HepG2 (cell line): ENCODE results near the gene ADGRG6. TPM values are rescaled to one million over a fixed set of nuclear protein-coding genes. Genes with fewer than 3 reads are reported as not detected.

ENCODE experiments used
- CBFB ChIP-seq: sonication (generic); formaldehyde crosslinking; IDR thresholded peaks from 2 replicates; pipeline ENCODE4 v1.4.0; 2020; ENCODE audit warnings: missing genetic modification reagents
- GABPA ChIP-seq, 2 experiments: IDR thresholded peaks; 2 replicates each; pipeline ENCODE4 v1.6.1; 2011 to 2016; ENCODE audit warnings: low read depth in 2 of 2, low read length in 1 of 2, missing biosample characterization in 1 of 2, missing genetic modification characterization in 1 of 2
- HOXD1 ChIP-seq: sonication (generic); formaldehyde crosslinking; IDR thresholded peaks from 2 replicates; pipeline ENCODE4 v1.5.0; 2020; ENCODE audit warnings: missing genetic modification reagents
- JUNB ChIP-seq: sonication (generic); formaldehyde crosslinking; IDR thresholded peaks from 2 replicates; pipeline ENCODE4 v1.8.0; 2022; ENCODE audit warnings: missing genetic modification reagents, mild to moderate bottlenecking, borderline replicate concordance
- PCBP1 ChIP-seq: fragments of 200-400 bp; formaldehyde crosslinking; IDR thresholded peaks from 2 replicates; pipeline ENCODE4 v1.6.1; 2017; ENCODE audit warnings: mild to moderate bottlenecking, low read depth, low read length, borderline replicate concordance
- PCBP2 ChIP-seq: fragments of 200-400 bp; formaldehyde crosslinking; optimal IDR thresholded peaks from 2 replicates; pipeline ENCODE3; 2018; ENCODE audit warnings: low read length, low read depth; ENCODE audit not compliant: poor library complexity, severe bottlenecking
- POLR2G ChIP-seq: fragments of 200-400 bp; formaldehyde crosslinking; IDR thresholded peaks from 2 replicates; pipeline ENCODE4 v1.6.1; 2018; ENCODE audit warnings: mild to moderate bottlenecking, low read depth, low read length, moderate library complexity
- PPARG ChIP-seq: conservative IDR thresholded peaks from 2 replicates; pipeline ENCODE4 v1.6.1; 2016; ENCODE audit warnings: missing biosample characterization, missing genetic modification reagents
- SIN3B ChIP-seq: fragments of 150-350 bp; IDR thresholded peaks from 2 replicates; pipeline ENCODE4 v1.6.1; 2014; ENCODE audit warnings: low read length
- SMC3 ChIP-seq: IDR thresholded peaks from 2 replicates; pipeline ENCODE4 v1.6.1; 2011; ENCODE audit warnings: low read length, improper control_type of control experiment
- TBX3 ChIP-seq: fragments of 450-650 bp; IDR thresholded peaks from 2 replicates; pipeline ENCODE4 v1.6.1; 2017; ENCODE audit warnings: antibody characterized with exemption, mild to moderate bottlenecking, inconsistent platforms, borderline replicate concordance
- ZNF205 ChIP-seq: IDR thresholded peaks from 2 replicates; pipeline ENCODE4 v1.6.1; 2018; ENCODE audit warnings: missing biosample characterization, missing genetic modification reagents
- ZNF484 ChIP-seq: sonication (generic); formaldehyde crosslinking; IDR thresholded peaks from 2 replicates; pipeline ENCODE4 v1.5.1; 2020; ENCODE audit warnings: mild to moderate bottlenecking, low read depth, missing genetic modification reagents, borderline replicate concordance
- ZNF570 ChIP-seq: sonication (generic); formaldehyde crosslinking; IDR thresholded peaks from 2 replicates; pipeline ENCODE4 v1.4.0; 2020; ENCODE audit warnings: mild to moderate bottlenecking, missing genetic modification reagents, borderline replicate concordance
- ZNF780A ChIP-seq: sonication (generic); formaldehyde crosslinking; IDR thresholded peaks from 2 replicates; pipeline ENCODE4 v1.8.0; 2022; ENCODE audit warnings: mild to moderate bottlenecking, missing genetic modification reagents, moderate library complexity
- polyA plus RNA-seq, 8 experiments: library from polyadenylated mRNA; depleted of rRNA in 3 of 8; stranded (reverse) in 7 of 8; unstranded in 1 of 8; fragments of >200 nt; fragmentation: Illumina TruSeq in 4 of 8; extraction: Trizol in 4 of 8; gene quantifications; 2 replicates each; pipeline versions ENCODE4 v1.2.1 to v1.2.3, GENCODE V29; 2011 to 2016; ENCODE audit warnings: low read depth in 4 of 8, missing spikeins in 1 of 8, mixed read lengths in 1 of 8; ENCODE audit not compliant: insufficient read depth in 1 of 8
- total RNA-seq, 5 experiments: library from RNA; depleted of rRNA; stranded (reverse); fragments of >200 nt; fragmentation: Illumina TruSeq; extraction: Trizol; gene quantifications; 2 replicates each; pipeline ENCODE4 v1.2.3, GENCODE V29; 2016; ENCODE audit warnings: low read depth in 1 of 5
- TF ChIP-seq, protein P1 (sequence below): sonication (generic); formaldehyde crosslinking; IDR thresholded peaks from 2 replicates; pipeline ENCODE4 v1.4.0; 2020; ENCODE audit warnings: missing genetic modification reagents, mild to moderate bottlenecking, borderline replicate concordance
- TF ChIP-seq, protein P2 (sequence below): sonication (generic); formaldehyde crosslinking; IDR thresholded peaks from 2 replicates; pipeline ENCODE4 v1.8.1; 2023; ENCODE audit warnings: missing genetic modification reagents, mild to moderate bottlenecking, borderline replicate concordance
- TF ChIP-seq, protein P3 (sequence below): IDR thresholded peaks from 2 replicates; pipeline ENCODE4 v1.6.1; 2016; ENCODE audit warnings: low read depth, borderline replicate concordance
- TF ChIP-seq, protein P4 (sequence below): sonication (generic); formaldehyde crosslinking; IDR thresholded peaks from 2 replicates; pipeline ENCODE4 v1.5.0; 2020; ENCODE audit warnings: missing genetic modification reagents
- TF ChIP-seq, protein P5 (sequence below): sonication (generic); formaldehyde crosslinking; IDR thresholded peaks from 2 replicates; pipeline ENCODE4 v1.4.0; 2020; ENCODE audit warnings: missing genetic modification reagents, borderline replicate concordance

The ADGRG6 gene
- total and polyA plus RNA-seq, 2 of the 13 experiments (the other 11 are each of a cell fraction or from before 2014, with no cell fraction given): 129 to 249 TPM

DNA sequence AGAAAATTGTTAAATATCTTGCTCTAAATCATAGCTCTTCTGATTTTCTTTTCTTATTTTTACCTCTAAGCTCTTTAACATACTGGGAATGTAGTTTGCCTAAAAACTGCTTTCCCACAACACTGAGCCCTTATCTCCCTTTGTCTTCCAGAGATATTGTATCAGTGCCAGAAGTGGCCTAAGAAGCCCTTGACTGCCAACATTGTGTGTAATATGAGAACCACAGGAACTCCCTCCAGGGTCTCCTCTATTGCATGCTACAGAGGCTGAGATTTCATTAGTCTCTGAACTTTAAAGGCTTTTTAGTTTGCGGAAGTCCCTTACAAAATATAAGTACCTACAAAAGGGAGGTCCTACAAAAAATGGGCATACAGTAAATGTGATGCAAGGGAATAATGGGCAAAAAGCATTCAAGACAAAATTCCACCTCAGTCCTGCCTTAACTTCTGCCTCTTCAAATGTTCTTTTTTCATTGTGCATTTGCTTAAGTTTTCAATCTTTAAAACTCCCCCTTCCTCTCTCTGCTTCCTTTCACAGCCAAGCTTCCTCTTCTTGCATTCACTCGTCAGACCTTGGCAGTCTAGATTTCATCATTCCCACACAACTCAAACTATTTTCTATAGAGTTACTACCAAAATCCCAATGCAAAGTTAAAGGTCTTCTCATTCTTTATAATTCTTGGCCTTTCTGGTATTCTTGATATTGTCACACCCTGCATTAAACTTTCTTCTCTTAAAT is 76.5 kb downstream of the ADGRG6 start (continued):
- TF ChIP-seq, protein P1, sequence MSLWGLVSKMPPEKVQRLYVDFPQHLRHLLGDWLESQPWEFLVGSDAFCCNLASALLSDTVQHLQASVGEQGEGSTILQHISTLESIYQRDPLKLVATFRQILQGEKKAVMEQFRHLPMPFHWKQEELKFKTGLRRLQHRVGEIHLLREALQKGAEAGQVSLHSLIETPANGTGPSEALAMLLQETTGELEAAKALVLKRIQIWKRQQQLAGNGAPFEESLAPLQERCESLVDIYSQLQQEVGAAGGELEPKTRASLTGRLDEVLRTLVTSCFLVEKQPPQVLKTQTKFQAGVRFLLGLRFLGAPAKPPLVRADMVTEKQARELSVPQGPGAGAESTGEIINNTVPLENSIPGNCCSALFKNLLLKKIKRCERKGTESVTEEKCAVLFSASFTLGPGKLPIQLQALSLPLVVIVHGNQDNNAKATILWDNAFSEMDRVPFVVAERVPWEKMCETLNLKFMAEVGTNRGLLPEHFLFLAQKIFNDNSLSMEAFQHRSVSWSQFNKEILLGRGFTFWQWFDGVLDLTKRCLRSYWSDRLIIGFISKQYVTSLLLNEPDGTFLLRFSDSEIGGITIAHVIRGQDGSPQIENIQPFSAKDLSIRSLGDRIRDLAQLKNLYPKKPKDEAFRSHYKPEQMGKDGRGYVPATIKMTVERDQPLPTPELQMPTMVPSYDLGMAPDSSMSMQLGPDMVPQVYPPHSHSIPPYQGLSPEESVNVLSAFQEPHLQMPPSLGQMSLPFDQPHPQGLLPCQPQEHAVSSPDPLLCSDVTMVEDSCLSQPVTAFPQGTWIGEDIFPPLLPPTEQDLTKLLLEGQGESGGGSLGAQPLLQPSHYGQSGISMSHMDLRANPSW (CRISPR knock-in tag): no peak
- TF ChIP-seq POLR2G (no peak), ZNF780A (CRISPR knock-in tag) (no peak), PCBP1 (no peak), HOXD1 (no peak), SMC3 (no peak), GABPA (IDR thresholded peaks at IDR 0.05; ENCODE audit: low read depth, low read length) (no peak), GABPA (CRISPR knock-in tag; IDR thresholded peaks at IDR 0.05; ENCODE audit: low read depth) (no peak), ZNF570 (CRISPR knock-in tag) (no peak), TBX3 (no peak), CBFB (CRISPR knock-in tag) (no peak), JUNB (no peak), ZNF484 (CRISPR knock-in tag) (no peak), ZNF205 (CRISPR knock-in tag) (no peak), PPARG (CRISPR knock-in tag) (no peak; the same call in 1 of the 2 replicates), PCBP2 (no peak), SIN3B (no peak)
- TF ChIP-seq, protein P2, sequence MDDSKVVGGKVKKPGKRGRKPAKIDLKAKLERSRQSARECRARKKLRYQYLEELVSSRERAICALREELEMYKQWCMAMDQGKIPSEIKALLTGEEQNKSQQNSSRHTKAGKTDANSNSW (CRISPR knock-in tag): no peak
- TF ChIP-seq, protein P3, sequence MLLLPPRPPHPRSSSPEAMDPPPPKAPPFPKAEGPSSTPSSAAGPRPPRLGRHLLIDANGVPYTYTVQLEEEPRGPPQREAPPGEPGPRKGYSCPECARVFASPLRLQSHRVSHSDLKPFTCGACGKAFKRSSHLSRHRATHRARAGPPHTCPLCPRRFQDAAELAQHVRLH (CRISPR knock-in tag): no peak
- TF ChIP-seq, protein P4, sequence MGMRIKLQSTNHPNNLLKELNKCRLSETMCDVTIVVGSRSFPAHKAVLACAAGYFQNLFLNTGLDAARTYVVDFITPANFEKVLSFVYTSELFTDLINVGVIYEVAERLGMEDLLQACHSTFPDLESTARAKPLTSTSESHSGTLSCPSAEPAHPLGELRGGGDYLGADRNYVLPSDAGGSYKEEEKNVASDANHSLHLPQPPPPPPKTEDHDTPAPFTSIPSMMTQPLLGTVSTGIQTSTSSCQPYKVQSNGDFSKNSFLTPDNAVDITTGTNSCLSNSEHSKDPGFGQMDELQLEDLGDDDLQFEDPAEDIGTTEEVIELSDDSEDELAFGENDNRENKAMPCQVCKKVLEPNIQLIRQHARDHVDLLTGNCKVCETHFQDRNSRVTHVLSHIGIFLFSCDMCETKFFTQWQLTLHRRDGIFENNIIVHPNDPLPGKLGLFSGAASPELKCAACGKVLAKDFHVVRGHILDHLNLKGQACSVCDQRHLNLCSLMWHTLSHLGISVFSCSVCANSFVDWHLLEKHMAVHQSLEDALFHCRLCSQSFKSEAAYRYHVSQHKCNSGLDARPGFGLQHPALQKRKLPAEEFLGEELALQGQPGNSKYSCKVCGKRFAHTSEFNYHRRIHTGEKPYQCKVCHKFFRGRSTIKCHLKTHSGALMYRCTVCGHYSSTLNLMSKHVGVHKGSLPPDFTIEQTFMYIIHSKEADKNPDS (CRISPR knock-in tag): no peak
- TF ChIP-seq, protein P5, sequence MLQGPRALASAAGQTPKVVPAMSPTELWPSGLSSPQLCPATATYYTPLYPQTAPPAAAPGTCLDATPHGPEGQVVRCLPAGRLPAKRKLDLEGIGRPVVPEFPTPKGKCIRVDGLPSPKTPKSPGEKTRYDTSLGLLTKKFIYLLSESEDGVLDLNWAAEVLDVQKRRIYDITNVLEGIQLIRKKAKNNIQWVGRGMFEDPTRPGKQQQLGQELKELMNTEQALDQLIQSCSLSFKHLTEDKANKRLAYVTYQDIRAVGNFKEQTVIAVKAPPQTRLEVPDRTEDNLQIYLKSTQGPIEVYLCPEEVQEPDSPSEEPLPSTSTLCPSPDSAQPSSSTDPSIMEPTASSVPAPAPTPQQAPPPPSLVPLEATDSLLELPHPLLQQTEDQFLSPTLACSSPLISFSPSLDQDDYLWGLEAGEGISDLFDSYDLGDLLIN (CRISPR knock-in tag): no peak
